ENCODE results near the gene PASK.

Gene PASK

DNA sequence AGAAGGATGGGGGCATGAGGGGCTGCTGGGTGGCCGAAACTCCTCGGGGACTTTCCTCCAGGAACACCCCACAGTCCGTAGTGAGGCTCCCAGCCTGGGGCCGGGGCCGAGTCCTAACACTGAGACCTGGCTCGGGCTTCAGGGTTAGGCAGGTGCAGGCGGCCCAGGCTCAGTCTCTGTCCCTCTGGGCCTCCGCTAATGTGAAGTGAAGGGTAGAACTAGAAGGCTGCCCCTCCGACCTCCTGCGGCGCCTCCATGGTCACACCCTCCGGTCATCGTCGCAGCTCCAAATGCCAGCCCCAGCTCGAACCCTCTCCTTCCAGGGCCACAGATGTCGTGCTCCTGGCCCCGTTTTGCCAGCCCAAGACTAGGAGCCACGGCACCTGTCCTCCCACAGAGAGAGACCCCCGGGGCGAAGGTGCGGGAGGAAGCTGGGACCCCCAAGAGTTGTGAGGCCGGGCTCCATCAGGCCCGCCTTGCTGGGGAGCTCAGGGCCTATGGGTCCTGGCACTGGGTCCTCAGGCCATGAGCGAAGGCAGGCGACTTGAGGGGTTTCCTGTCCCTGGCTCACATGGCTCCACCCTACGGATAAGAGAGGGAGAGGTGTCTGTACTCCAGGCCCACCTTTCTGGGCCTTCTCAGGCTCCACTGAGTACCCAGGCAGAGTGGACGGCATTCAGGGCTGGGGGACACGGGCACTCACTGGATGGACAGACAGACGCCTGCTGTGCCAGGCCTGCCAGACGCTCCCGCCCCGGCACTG, 40.0 kb upstream of the PASK start:
- Histone ChIP-seq H3K4me1 (ENCODE audit: control insufficient read depth, low read depth, low read length) (no peaks in the 10 kb centered on the region), H3K4me3 (ENCODE audit: low read length) (no peak overlapping the region), H3K9me3 (ENCODE audit: control insufficient read depth, low read depth, low read length) (no peaks in the 10 kb centered on the region), H3K36me3 (ENCODE audit: control insufficient read depth, low read depth, low read length) (no peaks in the 10 kb centered on the region), H3K27ac (ENCODE audit: low read length) (no peak overlapping the region), H3K9ac (ENCODE audit: low read length) (no peak overlapping the region), H3K27me3 (ENCODE audit: control insufficient read depth, insufficient read depth, low read length) (no peaks in the 10 kb centered on the region)

DNA sequence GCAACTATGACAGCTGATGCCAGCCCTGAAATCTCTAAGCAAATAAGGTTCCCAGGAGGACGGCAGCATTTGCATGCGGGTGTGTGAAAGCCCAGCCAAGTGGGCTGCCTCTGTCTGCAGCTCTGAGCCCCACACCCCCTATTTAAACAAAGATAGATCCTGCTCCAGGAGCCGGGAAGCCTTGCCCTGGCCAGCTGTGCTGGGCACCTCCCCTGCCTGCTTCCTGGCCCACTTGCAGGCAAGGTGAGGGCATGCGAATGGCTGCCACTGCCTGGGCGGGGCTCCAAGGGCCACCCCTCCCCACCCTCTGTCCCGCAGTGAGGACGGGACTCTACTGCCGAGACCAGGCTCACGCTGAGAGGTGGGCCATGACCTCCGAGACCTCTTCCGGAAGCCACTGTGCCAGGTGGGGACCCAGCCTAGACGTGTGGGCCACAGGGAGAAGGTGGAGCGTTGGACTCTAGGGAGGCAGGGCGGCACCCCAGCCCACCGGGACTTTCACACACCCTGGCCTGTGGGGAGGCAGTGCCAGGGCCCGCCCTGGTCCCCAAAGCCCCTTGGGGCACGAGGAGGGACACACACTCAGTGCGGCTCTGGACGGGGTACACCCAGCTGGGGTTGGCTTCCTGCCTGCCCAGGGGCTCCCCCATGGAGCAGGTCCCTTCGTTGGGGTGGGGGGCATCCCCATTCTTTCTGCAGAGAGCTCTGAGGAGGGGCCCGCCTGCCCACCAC, 39.3 kb upstream of the PASK start, which contains the start of gene ANO7:
Gene ANO7, plus strand, starts transcription at position 317 of the 732 bp plus-strand sequence. CDS start 1,387 bp downstream, outside the sequence.
- no peaks in the 10 kb centered on the region for H3K4me1 ChIP-seq (ENCODE audit: control insufficient read depth, low read depth, low read length)
- H3K27me3 ChIP-seq (ENCODE audit: control insufficient read depth, insufficient read depth, low read length): no peaks in the 10 kb centered on the region
- H3K36me3 ChIP-seq (ENCODE audit: control insufficient read depth, low read depth, low read length): no peaks in the 10 kb centered on the region
- H3K4me3 ChIP-seq (ENCODE audit: low read length): no peak within 1 kb of the TSS
- no peak within 1 kb of the TSS for H3K9ac ChIP-seq (ENCODE audit: low read length)
- H3K9me3 ChIP-seq (ENCODE audit: control insufficient read depth, low read depth, low read length): no peaks in the 10 kb centered on the region
- no peak within 1 kb of the TSS for H3K27ac ChIP-seq (ENCODE audit: low read length)

DNA sequence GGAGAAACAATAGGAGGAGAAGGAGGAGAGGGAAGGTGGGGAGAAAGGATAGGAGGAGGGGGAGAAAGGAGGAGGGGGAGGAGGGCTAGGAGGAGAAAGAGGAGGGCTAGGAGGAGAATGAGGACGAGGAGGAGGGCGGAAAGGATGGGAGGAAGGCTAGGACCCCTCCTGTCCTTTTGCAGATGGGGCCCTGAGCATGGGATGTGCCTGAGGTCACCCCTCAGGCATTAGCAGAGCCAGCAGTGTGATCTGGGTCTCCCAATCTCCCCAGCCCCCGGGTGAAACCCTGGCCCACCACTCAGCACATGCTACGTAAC, 38.6 kb upstream of the PASK start:
- Histone ChIP-seq H3K27ac (ENCODE audit: low read length) (no peak overlapping the region), H3K4me3 (ENCODE audit: low read length) (no peak overlapping the region), H3K27me3 (ENCODE audit: control insufficient read depth, insufficient read depth, low read length) (no peaks in the 10 kb centered on the region), H3K4me1 (ENCODE audit: control insufficient read depth, low read depth, low read length) (no peaks in the 10 kb centered on the region), H3K9me3 (ENCODE audit: control insufficient read depth, low read depth, low read length) (no peaks in the 10 kb centered on the region), H3K36me3 (ENCODE audit: control insufficient read depth, low read depth, low read length) (no peaks in the 10 kb centered on the region), H3K9ac (ENCODE audit: low read length) (no peak overlapping the region)

DNA sequence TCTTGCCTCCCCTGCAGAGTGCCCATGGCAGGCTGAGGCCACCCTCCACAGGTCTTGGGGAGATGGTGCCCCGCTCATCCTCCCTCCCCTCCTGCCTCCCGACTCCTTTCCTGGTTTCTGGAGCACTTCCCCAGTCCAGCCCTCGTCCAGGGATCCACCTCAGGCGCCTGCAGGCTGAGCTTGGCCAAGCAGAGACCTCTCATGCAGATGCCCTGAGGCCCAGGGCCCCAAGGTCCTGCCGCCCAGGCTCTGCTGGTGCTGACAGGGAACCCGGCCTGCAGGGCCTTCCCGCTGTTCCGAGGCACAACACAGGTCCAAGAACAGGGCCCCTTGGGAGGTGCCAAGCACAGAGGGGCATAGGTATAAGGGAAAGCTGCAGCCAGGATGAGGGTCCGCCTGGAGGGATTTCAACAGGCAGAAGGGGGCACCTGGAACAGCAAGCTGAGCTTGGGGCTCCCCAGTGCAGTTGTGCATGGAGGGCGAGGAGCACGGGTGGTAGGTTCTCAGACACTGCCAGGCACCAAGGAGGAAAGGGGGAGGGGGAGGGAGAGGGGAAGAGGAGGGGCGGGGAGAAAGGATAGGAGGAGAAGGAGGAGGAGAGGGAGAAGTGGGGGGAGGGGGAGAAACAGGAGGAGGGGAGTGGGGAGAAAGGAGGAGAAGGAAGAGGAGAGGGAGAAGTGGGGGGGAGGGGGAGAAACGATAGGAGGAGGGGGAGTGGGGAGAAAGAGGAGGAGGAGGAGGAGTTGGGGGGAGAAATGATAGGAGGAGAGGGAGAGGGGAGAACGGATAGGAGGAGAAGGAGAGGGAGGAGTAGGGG, 38.0 kb upstream of the PASK start:
- H3K4me3 ChIP-seq (ENCODE audit: low read length): no peak overlapping the region
- H3K27me3 ChIP-seq (ENCODE audit: control insufficient read depth, insufficient read depth, low read length): no peaks in the 10 kb centered on the region
- H3K4me1 ChIP-seq (ENCODE audit: control insufficient read depth, low read depth, low read length): no peaks in the 10 kb centered on the region
- no peak overlapping the region for H3K27ac ChIP-seq (ENCODE audit: low read length)
- H3K9ac ChIP-seq (ENCODE audit: low read length): no peak overlapping the region
- H3K36me3 ChIP-seq (ENCODE audit: control insufficient read depth, low read depth, low read length): no peaks in the 10 kb centered on the region
- no peaks in the 10 kb centered on the region for H3K9me3 ChIP-seq (ENCODE audit: control insufficient read depth, low read depth, low read length)

DNA sequence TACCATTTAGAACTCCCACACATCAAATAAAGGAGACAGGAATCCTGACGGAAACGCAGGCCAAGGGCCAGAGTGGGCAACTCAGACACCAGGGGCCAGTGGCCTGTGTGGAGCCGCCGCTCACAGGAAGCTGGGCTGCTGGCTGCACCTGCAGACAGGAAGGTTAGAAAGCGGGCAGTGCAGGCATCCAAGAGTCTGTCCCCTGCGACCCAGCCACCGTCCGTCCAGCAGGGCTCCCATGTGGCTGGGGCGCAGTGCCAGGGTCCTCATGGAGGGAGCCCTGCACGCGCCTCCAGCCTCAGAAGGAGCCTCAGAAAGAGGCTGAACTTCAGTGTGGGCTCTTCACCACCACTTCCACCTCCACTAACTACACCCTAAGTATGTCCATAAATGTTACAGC, 36.7 kb upstream of the PASK start:
- no peaks in the 10 kb centered on the region for H3K36me3 ChIP-seq (ENCODE audit: control insufficient read depth, low read depth, low read length)
- no peaks in the 10 kb centered on the region for H3K27me3 ChIP-seq (ENCODE audit: control insufficient read depth, insufficient read depth, low read length)
- H3K9ac ChIP-seq (ENCODE audit: low read length): no peak overlapping the region
- H3K27ac ChIP-seq (ENCODE audit: low read length): no peak overlapping the region
- no peak overlapping the region for H3K4me3 ChIP-seq (ENCODE audit: low read length)
- H3K9me3 ChIP-seq (ENCODE audit: control insufficient read depth, low read depth, low read length): no peaks in the 10 kb centered on the region
- no peaks in the 10 kb centered on the region for H3K4me1 ChIP-seq (ENCODE audit: control insufficient read depth, low read depth, low read length)

DNA sequence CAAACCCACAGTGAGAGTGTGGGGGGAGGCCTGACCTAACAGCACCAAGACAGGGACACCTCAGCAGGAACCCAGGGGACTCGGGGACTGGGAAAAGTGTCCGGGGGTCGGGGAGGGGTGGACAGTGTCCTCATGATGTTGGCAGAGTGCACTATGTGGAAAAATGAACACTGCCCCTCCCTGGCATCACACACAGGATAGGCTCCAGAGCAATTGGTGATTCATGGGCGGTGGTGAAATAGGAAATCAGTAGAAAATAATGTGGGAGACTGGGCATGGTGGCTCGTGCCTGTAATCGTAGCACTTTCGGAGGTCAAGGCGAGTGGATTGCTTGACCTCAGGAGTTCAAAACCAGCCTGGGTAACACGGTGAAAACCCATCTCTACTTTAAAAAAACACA, 35.6 kb upstream of the PASK start:
- H3K4me1 ChIP-seq (ENCODE audit: control insufficient read depth, low read depth, low read length): no peaks in the 10 kb centered on the region
- no peaks in the 10 kb centered on the region for H3K9me3 ChIP-seq (ENCODE audit: control insufficient read depth, low read depth, low read length)
- no peaks in the 10 kb centered on the region for H3K36me3 ChIP-seq (ENCODE audit: control insufficient read depth, low read depth, low read length)
- H3K9ac ChIP-seq (ENCODE audit: low read length): no peak overlapping the region
- H3K27me3 ChIP-seq (ENCODE audit: control insufficient read depth, insufficient read depth, low read length): no peaks in the 10 kb centered on the region
- no peak overlapping the region for H3K27ac ChIP-seq (ENCODE audit: low read length)
- H3K4me3 ChIP-seq (ENCODE audit: low read length): no peak overlapping the region

DNA sequence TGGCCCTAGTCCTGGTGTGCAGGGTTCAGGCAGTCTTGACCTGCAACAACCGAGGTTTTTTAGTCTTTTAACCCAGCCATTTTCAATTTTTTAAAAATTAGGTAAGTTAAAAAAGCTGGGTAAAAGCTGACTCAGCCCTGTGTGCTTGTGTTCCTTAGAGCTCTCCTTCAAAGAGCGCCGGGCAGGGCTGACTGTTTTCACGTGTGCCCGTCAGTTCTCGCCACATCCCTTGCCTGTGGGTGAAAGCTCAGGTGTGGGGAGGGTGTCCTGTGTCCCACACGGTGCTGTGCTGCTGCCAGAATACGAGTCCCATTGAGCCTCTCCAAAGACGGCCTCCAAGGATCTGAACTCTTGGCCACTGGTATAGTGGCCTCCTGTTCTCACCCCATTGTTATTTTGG, 33.9 kb upstream of the PASK start:
- no peaks in the 10 kb centered on the region for H3K9me3 ChIP-seq (ENCODE audit: control insufficient read depth, low read depth, low read length)
- H3K27me3 ChIP-seq (ENCODE audit: control insufficient read depth, insufficient read depth, low read length): no peaks in the 10 kb centered on the region
- H3K4me3 ChIP-seq (ENCODE audit: low read length): no peak overlapping the region
- H3K27ac ChIP-seq (ENCODE audit: low read length): no peak overlapping the region
- no peaks in the 10 kb centered on the region for H3K36me3 ChIP-seq (ENCODE audit: control insufficient read depth, low read depth, low read length)
- H3K9ac ChIP-seq (ENCODE audit: low read length): no peak overlapping the region
- no peaks in the 10 kb centered on the region for H3K4me1 ChIP-seq (ENCODE audit: control insufficient read depth, low read depth, low read length)

DNA sequence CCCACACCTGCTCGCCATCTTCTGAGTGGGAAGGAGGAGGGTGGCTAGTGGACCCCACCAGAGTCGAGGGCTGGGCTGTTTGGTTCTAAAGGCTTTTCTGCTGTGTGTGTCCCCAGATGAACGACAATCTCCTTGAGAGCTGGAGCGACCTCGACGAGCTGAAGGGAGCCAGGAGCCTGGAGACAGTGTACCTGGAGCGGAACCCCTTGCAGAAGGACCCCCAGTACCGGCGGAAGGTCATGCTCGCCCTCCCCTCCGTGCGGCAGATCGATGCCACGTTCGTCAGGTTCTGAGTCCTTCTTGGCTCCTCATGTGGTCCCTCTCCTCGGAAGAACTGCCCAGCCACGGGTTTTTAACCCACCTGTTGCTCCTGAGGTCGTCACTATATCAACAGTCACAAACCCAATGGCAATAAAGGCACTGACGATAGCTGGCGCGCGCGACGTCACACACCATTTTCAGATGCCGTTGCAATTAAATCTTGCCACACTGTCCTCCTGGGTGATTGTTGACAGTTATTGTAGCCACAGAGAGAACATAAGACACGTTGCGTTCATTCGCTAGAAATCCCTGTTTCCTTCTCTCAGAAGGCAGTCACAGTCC, 33.4 kb upstream of the PASK start:
- H3K27me3 ChIP-seq (ENCODE audit: control insufficient read depth, insufficient read depth, low read length): no peaks in the 10 kb centered on the region
- no peaks in the 10 kb centered on the region for H3K4me1 ChIP-seq (ENCODE audit: control insufficient read depth, low read depth, low read length)
- no peaks in the 10 kb centered on the region for H3K36me3 ChIP-seq (ENCODE audit: control insufficient read depth, low read depth, low read length)
- no peak overlapping the region for H3K9ac ChIP-seq (ENCODE audit: low read length)
- H3K9me3 ChIP-seq (ENCODE audit: control insufficient read depth, low read depth, low read length): no peaks in the 10 kb centered on the region
- H3K27ac ChIP-seq (ENCODE audit: low read length): no peak overlapping the region
- no peak overlapping the region for H3K4me3 ChIP-seq (ENCODE audit: low read length)

DNA sequence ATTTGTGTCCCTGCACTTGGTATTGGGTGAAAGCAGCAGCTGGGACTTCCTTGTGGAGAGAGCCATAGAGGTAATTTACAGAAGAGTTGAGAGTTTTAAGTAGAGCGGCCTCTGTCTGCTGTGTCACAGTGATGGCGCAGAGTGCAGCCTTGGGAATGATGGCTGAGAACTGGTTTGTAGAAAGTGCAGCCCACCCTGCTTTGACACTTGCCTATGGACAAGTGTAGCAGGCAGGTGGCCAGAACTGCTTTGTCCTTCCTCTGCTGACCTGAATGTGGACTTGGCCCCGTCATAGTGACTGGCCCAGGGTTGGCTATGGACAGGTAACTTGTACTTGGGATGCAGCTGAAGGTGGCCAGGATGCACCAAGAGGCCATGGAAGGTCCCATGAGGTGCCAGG, 32.9 kb upstream of the PASK start:
- Histone ChIP-seq H3K27ac (ENCODE audit: low read length) (no peak overlapping the region), H3K27me3 (ENCODE audit: control insufficient read depth, insufficient read depth, low read length) (no peaks in the 10 kb centered on the region), H3K4me1 (ENCODE audit: control insufficient read depth, low read depth, low read length) (no peaks in the 10 kb centered on the region), H3K36me3 (ENCODE audit: control insufficient read depth, low read depth, low read length) (no peaks in the 10 kb centered on the region), H3K9ac (ENCODE audit: low read length) (no peak overlapping the region), H3K4me3 (ENCODE audit: low read length) (no peak overlapping the region), H3K9me3 (ENCODE audit: control insufficient read depth, low read depth, low read length) (no peaks in the 10 kb centered on the region)

DNA sequence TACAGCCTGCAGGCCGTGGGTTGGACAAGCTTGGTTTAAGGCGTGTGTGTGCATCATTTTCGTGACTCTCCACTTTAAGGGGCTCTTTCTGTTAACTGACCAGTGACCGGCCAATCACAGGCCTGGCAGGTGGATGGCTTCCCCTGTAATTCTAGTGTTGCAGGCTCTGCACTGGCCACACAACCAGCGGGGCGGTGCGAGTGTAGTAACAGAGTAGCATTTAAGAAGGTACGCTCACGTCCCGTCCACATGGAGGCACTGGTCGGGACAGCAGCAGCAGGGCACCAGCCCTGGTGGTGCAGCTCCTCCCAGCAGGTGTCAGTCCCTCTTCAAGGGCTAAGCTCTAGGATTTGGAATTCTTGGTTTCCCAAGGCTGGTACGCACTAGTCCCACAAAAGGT, 31.2 kb upstream of the PASK start:
- H3K27me3 ChIP-seq (ENCODE audit: control insufficient read depth, insufficient read depth, low read length): no peaks in the 10 kb centered on the region

DNA sequence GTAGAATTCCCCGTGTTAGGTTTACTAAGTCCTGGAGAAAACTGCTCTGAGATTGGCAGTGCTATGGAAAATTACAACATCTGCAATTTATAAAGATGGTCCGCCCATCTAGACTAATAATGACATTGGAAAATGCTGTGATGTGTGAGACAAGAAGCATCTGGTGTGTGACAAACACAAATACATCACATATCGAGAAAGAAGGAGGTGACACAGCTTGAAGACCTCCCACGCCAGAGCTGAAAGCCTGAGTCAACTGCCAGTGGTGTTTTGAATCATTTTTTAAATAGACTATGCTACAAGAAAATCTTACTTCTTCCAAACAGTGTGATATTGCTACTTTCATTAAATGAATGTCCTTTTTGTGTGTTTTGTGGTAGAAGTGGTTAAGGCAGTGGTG, 30.6 kb upstream of the PASK start:
- peaks cover 4% of the 10 kb centered on the region for H3K36me3 ChIP-seq (ENCODE audit: control insufficient read depth, low read depth, low read length)
- no peak overlapping the region for H3K4me3 ChIP-seq (ENCODE audit: low read length)
- H3K9me3 ChIP-seq (ENCODE audit: control insufficient read depth, low read depth, low read length): no peaks in the 10 kb centered on the region
- no peak overlapping the region for H3K27ac ChIP-seq (ENCODE audit: low read length)
- H3K27me3 ChIP-seq (ENCODE audit: control insufficient read depth, insufficient read depth, low read length): no peaks in the 10 kb centered on the region
- H3K9ac ChIP-seq (ENCODE audit: low read length): no peak overlapping the region
- H3K4me1 ChIP-seq (ENCODE audit: control insufficient read depth, low read depth, low read length): no peaks in the 10 kb centered on the region

More for the DNA sequence above, 31.2 kb upstream of the PASK start:
- Histone ChIP-seq H3K9ac (ENCODE audit: low read length) (no peak overlapping the region), H3K27ac (ENCODE audit: low read length) (no peak overlapping the region), H3K36me3 (ENCODE audit: control insufficient read depth, low read depth, low read length) (no peaks in the 10 kb centered on the region), H3K4me1 (ENCODE audit: control insufficient read depth, low read depth, low read length) (no peaks in the 10 kb centered on the region), H3K9me3 (ENCODE audit: control insufficient read depth, low read depth, low read length) (no peaks in the 10 kb centered on the region), H3K4me3 (ENCODE audit: low read length) (no peak overlapping the region)
